Endothelial cell of umbilical vein (primary cell): Measurements from ENCODE around the gene URI1.

Source experiments
- CTCF ChIP-seq, 2 donors: IDR thresholded peaks; 1 replicate in 1 of 2; 2 replicates in 1 of 2; pipeline ENCODE4 v1.5.1; 2011; ENCODE audit warnings: low read length in 2 of 2, mild to moderate bottlenecking in 2 of 2, moderate library complexity in 2 of 2, control low read depth in 1 of 2, inconsistent platforms in 1 of 2, low read depth in 1 of 2; ENCODE audit not compliant: insufficient read depth in 1 of 2; ENCODE audit errors: extremely low read depth in 1 of 2
- EZH2 ChIP-seq: IDR thresholded peaks from 2 replicates; pipeline ENCODE4 v1.6.1; 2012; ENCODE audit warnings: borderline replicate concordance, low read depth, mild to moderate bottlenecking, moderate library complexity, low read length, inconsistent platforms; ENCODE audit not compliant: severe bottlenecking
- JUN ChIP-seq: IDR thresholded peaks from 2 replicates; pipeline ENCODE4 v1.6.1; 2011; ENCODE audit warnings: borderline replicate concordance, low read depth; ENCODE audit not compliant: insufficient read length, insufficient read depth
- POLR2A ChIP-seq: IDR thresholded peaks from 2 replicates; pipeline ENCODE4 v1.6.1; 2012; ENCODE audit warnings: low read depth, mild to moderate bottlenecking, control low read depth, low read length
- POLR2AphosphoS5 ChIP-seq: IDR thresholded peaks from 2 replicates; pipeline ENCODE4 v1.6.1; 2012; ENCODE audit warnings: low read depth, mild to moderate bottlenecking, control low read depth, low read length, moderate library complexity; ENCODE audit not compliant: insufficient read depth

GRCh38 chr19:29992233-29992867 lies 50.3 kb downstream of the URI1 start:
- TF ChIP-seq CTCF (IDR thresholded peaks at IDR 0.05; ENCODE audit: extremely low read depth in 1 of 2, insufficient read depth in 1 of 2, low read depth in 1 of 2, low read length in 2 of 2) (no peak), POLR2A (no peak), POLR2AphosphoS5 (no peak), EZH2 (no peak), JUN (no peak)
